Measurements from ENCODE around the gene MEX3A.
"Not testable (repeated sequence)": the region's sequence is repeated elsewhere in the genome, so short reads cannot be mapped to it uniquely, and the experiment has no call there.

Gene MEX3A

DNA sequence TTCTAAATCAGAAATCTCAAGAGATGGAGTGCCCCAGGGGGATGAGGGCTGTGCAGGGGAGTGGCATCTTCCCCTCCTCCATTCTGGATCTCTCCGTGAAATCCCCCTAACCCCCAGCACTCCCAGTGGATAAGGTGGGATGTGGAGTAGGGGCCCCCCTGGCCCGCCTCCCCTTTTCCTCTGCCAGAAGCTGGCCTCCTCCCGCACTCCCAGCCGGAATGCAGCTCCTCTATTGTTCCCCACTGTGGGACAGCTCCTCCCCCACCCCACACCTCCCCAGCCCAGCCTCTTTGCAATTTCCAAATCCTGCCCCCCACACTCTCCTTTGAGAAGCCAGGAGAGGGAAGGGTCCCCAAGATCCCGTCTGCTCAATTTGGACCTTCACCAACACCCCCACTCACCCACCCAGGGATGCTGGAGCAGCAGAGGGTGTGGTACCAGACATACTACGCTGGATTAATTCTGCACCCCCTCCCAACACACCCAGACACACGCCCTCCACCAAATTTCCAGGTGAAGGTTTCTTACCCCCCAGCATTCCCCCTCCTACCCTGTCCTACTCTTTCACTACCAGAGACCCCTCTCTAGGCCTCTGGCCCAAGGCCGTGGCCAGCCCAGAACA is 1.9 kb downstream of the MEX3A start:
- DNase-seq (ENCODE audit: low read depth in 4 of 4, low spot score in 1 of 4): no peak

DNA sequence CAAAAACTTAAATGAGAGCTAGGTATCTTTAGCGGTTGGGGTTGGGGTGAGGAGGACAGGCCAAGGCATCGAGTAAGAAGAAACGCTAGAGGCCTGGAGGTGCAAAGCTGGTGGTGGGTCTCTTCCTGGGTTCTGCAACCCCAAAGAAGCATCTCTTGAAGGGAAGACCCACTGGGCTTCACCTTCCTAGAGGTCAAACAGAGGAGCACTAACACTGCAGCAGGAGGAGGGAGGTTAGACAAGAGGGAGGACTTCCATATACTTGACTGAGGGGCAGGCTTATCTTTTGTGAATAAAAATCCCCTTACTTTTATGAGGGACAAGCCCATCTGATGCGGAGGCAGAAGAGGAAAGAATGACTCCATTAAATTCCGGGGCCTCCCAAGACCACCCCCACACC is 2.5 kb downstream of the MEX3A start:
- DNase-seq (ENCODE audit: low read depth in 4 of 4, low spot score in 1 of 4): no peak

DNA sequence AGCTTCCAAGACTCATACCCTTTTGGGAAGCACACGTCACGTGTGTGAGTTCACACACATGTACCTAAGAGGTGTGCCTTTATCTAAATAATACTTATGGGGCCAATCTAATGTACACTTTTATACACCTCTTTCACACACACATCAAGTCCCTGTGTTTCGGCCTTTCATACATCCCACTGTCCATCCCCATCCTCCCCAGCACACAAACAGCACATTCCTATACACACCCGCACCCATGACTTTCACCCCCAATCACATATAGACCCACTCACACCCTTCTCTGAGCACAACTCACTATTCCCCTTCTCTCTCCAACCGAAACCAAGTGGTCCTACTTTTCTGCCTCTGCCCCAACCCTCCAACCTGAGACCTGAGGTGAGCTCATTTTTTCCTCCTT is 3.5 kb downstream of the MEX3A start:
- no peak for DNase-seq (ENCODE audit: low read depth in 4 of 4, low spot score in 1 of 4)

DNA sequence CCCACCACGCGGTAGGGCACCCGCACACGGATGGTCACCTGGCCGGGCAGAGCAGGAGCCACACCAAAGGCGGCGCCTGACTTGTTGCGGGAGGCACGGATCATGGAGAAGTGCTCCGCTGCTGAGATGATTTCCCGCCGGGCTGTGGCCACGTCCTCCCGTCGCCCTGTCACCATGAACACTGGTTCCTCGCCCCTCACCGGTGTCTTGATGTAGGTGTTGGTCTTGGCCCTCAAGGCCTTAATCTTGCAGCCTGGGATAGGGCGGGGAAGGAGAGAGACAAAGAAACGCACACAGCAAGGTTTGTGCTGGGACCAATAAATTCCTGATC is 4.9 kb downstream of the MEX3A start:
- DNase-seq (ENCODE audit: low read depth in 4 of 4, low spot score in 1 of 4): no peak

DNA sequence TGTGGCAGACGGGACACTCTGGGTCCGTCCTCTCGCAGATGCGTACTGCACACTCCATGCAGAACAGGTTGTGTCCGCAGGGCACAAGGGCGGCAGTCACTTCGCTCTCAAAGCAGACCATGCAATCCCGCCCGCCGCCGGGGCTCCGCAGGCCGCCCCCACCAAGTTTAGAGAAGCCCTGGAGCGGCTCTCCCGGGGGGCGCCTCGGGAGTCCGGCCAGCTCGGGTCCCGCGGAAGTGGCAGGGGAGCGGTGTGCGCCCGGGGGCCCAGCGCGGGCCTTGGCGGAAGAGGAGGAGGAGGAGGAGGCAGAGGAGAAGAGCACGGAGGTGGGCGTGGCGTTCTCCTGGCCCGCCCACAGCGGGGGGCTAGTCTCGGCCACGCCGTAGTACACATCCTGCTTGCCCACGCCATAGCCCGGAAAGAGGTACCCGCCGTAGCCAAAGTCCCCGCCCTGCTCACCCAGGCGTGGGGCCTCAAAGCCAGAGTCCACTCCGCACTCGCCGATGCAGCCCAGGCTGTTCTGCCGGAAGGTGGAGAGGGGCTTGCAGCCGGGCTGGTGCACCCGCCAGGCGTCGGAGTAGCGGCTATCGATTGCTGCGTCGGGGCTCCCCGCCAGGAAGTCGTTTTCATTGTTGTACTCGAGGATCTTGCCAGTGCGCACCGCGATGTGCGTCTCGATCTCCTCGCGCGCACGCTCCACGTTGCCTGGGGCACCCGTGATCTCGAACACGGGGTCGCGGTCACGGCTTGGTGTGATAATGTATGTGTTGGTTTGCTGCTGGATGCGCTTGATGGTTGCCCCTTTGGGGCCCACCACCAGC is 5.4 kb downstream of the MEX3A start:
- DNase-seq (ENCODE audit: low read depth in 4 of 4, low spot score in 1 of 4): no peak

DNA sequence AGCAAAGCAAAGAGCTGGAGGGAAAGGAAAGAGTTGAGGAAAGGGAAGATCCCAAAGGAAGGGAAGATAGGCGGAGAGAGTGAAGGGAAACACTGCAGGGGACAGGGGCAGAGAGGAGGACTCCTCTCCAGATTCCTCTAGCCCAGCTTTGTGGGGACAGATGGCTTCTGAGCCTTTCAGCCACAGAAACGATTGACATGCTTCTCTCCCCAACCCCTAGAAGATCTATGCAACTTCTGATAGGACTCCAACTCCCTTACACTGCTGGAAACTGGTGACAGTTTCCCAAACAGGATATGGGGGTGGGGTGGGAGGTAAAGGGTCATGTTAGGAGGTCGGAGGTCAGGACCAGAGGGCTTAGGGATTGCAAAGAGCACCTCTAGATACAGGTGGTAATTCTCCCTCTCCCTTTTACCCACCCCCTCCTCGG is 6.5 kb downstream of the MEX3A start:
- DNase-seq (ENCODE audit: low read depth in 4 of 4, low spot score in 1 of 4): no peak

DNA sequence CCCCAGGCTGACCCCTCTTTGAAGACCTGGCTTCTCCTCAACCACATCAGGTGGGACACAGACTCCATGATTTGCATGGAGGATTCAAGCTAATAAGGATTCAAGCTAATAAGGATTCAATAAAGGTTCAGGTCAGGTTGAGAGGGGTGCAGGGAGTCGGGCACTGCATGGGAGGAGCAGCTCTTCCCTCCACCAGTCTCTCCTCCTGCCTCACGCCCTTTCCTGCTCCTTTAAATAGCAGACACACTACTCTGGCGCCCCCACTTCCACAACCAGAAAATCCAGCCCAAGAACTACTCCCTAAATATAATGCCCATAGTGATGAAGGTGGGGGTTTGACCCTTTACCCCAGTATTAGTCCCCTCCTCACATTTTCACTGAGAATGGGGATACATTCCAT is 7.1 kb downstream of the MEX3A start:
- no peak for DNase-seq (ENCODE audit: low read depth in 4 of 4, low spot score in 1 of 4)

DNA sequence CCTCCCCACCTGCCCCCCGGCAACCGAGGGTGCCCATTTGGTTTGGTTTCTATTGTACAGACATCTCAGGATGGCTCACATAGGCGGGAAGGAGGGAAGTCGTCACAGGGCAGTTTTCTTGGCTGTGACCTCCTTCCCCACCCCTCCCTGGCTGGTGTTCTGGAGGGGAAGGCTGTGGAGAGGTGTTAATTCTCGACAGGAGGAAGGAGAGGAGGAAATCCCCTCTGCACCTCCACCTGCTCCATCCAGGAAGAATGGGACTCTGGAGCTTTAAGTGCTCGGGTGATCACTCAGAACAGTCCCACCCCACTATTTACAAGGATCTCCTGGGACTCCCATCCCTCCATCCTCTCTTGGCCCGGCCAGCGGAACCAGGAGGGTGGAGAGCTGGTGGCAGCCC is 7.6 kb downstream of the MEX3A start:
- no peak for DNase-seq (ENCODE audit: low read depth in 4 of 4, low spot score in 1 of 4)

DNA sequence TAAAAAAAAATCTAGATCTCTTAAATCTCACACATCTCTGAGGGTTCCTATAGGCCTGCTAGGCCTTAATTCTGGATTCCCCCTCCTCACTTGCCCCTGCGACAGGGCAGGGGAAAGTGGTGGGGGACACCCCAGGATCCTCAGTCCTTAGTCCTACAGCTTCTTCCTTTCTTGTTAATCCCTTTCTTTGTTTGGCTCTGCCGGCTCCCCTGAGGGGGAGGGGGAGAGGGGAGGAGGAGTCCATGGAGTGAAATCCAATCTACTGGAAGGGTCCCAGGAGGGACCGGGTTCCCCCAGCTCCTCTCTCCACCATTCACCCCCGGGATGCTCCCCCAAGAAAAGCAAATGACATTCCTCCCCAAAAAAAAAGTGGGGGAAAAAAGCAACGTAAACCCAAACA is 8.5 kb downstream of the MEX3A start:
- DNase-seq (ENCODE audit: low read depth in 4 of 4, low spot score in 1 of 4): no peak

DNA sequence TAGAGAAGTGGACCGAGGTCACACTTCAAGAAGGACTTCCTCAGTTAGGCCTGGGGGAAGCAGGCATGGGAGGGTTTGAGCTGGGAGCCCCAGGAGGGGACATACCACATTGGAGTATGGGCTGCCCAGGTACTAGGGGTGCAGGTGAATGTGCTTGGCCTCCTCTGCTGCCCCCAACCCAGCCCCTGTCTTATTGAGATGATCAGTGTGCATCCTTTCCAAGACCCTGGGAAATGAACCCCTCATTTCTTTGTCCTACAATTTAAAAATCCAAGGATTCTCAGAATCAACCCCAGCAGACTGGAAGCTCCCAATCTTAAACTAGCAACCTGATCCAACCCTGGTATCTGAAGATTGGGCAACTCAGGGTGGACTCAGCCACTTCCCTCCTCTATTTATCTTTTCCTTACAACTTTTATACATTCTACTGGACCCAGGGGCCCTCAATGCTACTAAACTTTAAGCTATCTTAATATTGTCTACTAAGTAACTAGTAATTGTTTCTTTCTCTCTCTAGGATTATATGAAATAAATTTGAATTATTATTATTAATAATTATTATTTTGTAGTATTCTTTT is 9.1 kb downstream of the MEX3A start:
- DNase-seq (ENCODE audit: low read depth in 4 of 4, low spot score in 1 of 4): no peak

DNA sequence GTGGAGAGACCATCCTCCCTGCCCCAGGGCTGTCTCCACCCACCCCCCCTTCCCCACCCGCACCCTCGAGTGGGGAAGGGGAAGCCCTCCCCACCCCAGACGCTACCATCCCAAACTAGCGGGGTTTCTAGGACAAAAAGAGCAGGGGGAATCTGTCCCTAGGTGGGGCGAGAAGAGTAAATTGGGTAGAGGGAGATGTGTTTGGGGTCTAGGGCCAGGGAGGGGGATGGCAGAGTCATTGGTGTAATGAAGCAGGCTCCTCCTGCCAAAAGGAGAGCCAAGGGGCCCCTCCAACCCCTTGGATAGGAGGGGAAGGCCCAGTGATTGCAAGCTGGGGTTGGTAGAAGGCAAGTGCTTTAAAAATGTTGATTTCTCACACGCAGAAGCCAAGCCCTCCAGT is 10.0 kb downstream of the MEX3A start:
- no peak for DNase-seq (ENCODE audit: low read depth in 4 of 4, low spot score in 1 of 4)

DNA sequence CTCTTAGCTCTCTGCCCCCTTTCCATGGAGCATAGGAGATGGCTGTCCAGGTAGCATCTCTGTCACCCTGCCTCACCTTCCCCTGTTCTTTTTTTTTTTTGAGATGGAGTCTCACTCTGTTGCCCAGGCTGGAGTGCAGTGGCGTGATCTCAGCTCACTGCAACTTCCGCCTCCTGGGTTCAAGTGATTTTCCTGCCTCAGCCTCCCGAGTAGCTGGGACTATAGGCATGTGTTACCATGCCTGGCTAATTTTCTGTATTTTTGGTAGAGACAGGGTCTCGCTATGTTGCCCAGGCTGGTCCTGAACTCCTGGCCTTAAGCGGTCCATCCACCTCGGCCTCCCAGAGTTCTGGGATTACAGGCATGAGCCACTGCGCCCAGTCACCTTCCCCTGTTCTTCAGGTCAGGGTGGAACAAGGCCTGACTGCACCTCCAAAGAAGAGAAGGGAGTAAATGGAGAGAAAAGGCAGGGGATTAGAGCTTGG is 10.9 kb downstream of the MEX3A start:
- DNase-seq (ENCODE audit: low read depth in 4 of 4, low spot score in 1 of 4): not testable (repeated sequence)

DNA sequence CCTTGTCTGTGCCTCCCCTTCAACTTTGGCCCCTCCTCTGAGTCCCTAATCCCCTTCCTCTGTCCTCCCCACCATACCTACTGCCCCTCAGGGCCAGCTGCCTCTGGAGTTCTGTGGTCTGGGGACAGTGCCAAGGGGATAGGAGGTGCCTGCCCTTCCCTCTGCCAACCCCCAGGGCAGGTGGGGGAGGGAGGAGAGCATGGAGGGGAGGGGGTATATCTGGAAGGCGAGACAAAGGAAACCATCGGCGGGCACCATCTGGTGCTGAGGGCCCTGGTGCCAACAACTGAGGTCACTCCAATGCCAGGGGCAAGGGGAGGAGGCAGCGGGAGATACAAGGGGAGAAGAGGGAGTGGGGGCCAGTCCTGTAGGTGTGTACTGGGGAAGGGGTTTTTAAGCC is 11.7 kb downstream of the MEX3A start:
- no peak for DNase-seq (ENCODE audit: low read depth in 4 of 4, low spot score in 1 of 4)

DNA sequence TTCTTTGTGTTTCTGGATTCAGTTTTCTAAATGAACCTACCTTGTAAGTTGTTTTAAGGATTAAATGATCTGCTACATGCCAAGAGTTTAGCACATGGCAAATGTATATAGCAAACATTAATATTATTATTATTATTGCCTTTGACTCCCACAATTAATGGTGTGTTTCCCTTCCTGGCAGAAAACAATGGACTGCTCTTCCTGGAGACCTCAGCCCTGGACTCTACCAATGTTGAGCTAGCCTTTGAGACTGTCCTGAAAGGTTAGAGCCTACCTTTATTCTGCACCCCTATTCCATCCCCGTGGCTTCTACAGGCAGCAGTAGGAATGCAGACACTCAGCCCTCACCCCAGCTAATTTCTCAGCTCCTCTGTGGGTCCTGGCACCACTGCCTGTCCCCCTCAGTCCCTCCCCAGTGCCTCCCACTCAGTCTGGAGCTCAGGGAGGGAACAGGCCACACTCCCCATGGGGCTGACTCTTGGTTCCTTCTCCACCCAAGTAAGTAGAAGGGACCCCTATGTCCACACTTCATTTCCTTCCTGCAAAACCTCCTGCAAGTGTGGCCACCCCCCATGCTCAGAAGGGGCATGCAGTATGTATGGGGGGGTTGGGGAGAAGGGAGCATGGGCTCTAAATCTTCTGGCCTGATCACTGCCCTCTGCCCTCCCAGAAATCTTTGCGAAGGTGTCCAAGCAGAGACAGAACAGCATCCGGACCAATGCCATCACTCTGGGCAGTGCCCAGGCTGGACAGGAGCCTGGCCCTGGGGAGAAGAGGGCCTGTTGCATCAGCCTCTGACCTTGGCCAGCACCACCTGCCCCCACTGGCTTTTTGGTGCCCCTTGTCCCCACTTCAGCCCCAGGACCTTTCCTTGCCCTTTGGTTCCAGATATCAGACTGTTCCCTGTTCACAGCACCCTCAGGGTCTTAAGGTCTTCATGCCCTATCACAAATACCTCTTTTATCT is 12.5 kb downstream of the MEX3A start:
- DNase-seq (ENCODE audit: low read depth in 4 of 4, low spot score in 1 of 4): no peak

DNA sequence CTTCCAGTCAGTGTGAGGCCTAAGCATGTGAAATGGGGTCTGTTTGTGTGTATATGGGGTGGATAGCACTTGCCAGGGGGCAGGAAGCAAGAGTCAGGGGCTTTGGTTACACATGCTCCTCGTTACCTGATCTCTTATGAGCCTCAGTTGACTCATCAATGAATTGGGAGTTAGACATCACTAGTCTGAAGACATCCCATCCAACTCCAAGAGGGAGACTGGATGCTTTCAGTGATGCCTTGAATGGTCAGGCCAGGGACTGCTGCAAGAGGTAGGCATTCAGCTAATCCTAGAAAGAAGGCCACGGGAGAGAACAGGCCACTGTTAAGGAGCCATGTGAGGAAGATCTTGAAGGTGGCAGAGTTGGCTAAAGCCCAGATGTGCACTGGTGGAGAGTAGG is 15.0 kb downstream of the MEX3A start:
- DNase-seq (ENCODE audit: low read depth in 4 of 4, low spot score in 1 of 4): no peak

DNA sequence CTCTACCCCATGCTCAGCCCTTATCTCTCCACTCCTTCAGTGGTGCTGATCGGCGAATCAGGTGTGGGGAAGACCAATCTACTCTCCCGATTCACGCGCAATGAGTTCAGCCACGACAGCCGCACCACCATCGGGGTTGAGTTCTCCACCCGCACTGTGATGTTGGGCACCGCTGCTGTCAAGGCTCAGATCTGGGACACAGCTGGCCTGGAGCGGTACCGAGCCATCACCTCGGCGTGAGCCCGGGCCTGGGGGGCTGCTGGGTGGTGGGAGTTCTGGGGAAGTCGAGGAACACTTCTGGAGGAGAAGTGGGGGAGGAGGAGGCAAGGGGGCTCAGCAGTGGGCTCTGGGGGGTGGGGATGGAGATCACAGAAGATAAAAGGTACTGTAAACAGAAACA is 16.4 kb downstream of the MEX3A start:
- DNase-seq (ENCODE audit: low read depth in 4 of 4, low spot score in 1 of 4): no peak

DNA sequence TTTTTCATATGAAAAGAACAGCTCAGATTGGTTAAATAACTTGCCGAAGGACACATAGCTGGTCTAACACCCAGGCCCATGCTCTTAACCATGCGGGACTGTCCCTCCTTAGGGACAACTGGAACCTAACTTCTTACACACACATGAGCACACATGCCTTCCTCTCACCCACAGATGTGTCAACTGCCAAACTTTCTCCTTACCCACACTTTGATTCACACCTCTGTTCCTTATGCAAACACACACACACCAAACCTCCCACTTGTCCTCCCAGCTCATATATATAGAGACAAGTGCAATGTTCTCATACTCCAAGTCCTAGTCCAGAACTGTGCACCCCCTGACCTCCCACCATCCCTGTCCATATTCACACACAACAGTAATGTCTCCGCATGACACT is 17.1 kb downstream of the MEX3A start:
- DNase-seq (ENCODE audit: low read depth in 4 of 4, low spot score in 1 of 4): no peak

DNA sequence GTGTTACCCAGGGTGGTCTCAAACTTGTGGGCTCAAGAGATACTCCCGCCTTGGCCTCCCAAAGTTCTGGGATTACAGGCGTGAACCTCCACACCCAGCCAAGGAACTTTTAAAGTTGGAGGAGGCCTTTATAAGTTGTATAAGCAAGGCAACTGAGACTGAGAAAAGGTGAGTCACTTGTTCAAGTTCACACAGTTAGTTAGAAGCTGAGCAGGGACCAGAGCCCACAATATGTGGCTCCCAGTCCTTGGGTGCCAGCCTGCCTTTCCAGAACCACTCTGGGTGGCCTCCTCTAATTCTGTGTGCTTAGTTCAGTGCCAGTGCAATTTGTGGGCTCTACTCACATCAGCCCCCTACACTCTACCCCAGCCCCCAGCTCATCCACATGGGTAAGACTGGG is 17.6 kb downstream of the MEX3A start:
- DNase-seq (ENCODE audit: low read depth in 4 of 4, low spot score in 1 of 4): no peak

DNA sequence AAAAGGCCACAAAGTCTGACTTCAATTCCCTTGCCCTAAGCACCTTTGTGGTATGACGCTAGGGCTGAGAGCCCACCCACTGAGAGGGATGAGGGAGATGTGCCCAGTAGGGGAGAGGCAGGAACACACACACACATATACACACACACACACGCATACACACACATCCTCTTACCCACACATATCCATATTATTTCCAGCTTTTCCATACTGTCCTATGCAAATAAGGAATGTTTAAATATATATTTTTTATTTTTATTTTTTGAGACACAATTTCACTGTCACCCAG is 18.3 kb downstream of the MEX3A start:
- DNase-seq (ENCODE audit: low read depth in 4 of 4, low spot score in 1 of 4): no peak

DNA sequence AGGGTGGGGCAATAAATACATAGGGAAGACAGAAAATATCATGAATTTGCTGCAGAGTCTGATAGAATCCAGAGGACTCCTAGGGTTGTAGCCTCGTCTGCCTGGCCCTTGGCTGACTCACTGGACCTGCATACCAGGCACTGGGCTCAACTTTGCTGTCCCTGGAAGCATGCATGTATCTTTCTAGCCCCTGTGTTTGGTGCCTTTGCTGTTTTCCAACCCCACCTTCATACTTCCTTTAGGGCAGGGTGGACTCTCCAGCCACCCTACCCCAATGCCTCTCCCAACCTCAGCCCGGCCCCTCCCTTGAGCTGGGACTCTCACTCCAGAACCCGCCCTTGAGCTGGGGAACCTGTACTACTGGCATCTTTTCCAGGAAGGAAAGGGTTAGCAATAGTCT is 20.1 kb downstream of the MEX3A start:
- DNase-seq (ENCODE audit: low read depth in 4 of 4, low spot score in 1 of 4): no peak

DNA sequence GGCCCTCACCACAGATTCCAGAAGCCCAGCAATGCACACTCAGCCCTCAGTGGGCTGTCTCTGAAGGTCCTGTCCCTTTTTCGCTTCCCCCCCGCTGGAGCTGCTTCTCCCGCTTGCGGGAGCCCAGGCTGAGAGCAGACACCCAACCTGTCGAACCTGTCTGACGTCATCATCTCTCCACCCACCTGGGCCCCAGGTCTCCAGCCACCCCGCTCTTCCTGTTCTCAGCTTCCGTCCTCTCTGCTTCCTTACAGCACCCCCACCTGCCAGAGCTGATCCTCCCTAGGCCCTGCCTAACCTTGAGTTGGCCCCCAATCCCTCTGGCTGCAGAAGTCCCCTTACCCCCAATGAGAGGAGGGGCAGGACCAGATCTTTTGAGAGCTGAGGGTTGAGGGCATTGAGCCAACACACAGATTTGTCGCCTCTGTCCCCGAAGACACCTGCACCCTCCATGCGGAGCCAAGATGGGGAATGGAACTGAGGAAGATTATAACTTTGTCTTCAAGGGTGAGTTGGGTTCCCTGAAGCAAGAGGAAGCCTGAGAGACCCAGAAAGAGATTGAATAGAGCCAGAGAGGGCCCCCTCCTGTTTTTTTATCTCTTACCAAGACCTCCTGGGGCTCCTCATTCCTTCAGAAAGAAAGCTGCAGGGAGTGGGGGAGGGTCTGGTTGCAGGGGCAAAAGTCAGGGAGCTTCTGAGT is 21.2 kb downstream of the MEX3A start, which contains the start of gene RAB25:
Gene RAB25, plus strand, starts transcription at position 224 of the 700 bp plus-strand sequence. Its CDS starts 241 bp downstream, at position 465.
- DNase-seq (ENCODE audit: low read depth in 4 of 4, low spot score in 1 of 4): no peak
